ELR (cell line): ENCODE results near the gene BNIP3.
"Not testable (repeated sequence)": the region's sequence is repeated elsewhere in the genome, so short reads cannot be mapped to it uniquely, and the experiment has no call there.

Experiments
- DNase-seq: peaks from one replicate; pipeline ENCODE4 v3.0.0-alpha.2; 2015; ENCODE audit warnings: low read depth

Gene BNIP3

DNA sequence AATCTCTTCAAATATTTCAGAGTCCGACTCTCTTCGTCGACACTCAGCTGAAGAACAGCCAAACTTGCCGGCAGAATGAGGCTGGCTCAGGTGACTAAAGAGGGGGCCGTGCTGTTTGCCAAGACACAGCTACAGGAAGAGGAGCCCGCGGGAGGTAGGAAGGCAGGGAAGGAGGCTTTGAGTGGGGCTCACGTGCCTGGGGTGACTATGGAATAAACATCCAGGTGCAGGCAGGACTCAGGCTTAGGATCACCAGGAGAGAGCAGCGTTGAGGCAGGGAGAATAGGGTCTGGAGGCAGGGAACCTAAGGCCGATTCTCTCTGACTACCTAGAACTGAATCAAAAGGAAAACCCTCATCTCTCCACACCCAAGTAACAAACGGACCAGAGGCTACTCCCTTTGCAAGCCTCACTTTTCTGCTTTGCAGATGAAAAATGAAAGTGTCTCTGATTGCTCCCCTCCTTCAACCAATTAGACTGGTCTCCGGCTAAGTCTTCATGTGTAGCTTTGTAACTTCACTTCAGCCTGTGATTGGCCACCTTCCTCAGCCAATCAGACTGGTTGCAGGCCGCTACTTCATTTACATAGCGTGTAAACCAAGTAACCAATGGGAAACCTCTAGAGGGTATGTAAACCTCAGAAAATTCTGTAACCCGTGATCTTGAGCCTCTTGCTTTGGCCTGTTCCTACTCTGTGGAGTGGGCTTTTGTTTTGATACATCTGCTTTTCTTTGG is 19.7 kb upstream of the BNIP3 start:
- no peak for DNase-seq

- no peak for DNase-seq
Observed at GRCh38 chr10:131998845-131999681, 17.3 kb upstream of the BNIP3 start.

DNA sequence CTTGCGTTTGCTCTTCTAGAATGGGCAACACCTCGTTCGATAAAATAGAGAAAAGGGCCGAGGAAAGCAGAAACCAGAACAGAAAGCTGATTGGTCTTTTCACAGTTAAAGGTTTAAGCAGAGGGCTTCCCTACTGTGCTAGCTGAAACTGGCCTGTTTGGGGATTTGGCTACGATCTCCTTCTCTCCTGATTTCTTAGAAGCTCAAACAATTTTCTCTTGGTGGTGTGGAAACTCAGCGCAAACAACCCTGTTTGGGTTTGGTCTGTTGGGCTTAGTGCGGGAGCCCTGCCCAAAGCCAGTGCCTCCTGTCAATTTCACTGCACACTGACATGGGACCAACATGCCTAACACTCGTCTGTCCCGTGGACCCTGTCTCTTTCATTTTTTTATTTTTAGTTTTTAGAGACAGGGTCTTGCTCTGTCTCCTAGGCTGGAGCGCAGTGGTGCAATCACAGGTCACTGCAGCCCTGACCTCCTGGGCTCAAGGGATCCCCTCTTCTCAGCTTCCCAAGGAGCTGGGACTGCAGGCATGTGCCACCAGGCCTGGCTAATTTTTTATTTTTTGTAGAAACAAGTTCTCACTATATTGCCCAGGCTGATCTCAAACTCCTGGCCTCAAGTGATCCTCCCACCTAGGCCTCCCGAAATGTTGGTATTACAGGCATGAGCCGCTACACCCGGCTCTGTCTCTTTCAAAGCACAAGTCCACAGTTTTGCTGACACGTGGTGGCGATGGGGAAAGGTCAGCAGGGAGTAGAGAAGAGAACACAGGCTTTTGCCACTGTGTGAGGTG is 16.5 kb upstream of the BNIP3 start:
- no peak for DNase-seq

DNA sequence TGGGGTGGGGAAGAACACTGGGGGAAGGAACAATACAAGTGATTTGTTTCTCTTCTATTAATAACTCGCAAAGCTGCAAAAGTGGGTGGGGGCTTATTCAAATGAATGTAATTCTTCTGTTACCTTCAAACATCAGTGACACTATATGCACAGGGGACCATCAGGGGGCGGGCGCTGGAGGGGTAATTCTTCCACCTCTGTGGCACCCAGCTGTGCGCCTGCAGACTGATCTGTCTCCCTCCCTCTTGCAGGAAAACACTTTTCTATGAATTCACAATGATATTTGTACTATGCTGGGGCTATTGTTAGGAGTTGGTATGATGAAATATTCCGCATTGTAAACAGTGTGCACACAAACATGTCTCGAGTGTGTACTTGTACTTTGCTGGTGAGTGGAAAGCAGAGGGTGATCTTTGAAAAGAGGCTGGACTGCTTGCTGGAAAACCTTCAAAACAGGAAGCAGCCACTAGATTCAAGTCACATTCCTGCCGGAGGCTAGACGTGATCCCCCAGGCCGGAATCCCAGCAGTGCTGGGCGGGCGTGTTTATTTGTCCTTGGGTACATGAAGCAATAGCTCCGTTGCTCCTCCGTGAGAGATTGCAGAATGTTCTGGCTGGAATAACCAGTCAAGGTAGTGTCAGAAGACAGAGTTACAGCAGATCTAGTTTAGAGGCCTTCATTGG is 15.8 kb upstream of the BNIP3 start:
- DNase-seq = peak; percentile 55

- DNase-seq = no peak
Observed at GRCh38 chr10:131996466-131997365, 15.0 kb upstream of the BNIP3 start.

GRCh38 chr10:131994435-131994834 is 12.7 kb upstream of the BNIP3 start:
- no peak for DNase-seq

- no peak for DNase-seq
Observed at GRCh38 chr10:131993275-131993674, 11.6 kb upstream of the BNIP3 start.

DNA sequence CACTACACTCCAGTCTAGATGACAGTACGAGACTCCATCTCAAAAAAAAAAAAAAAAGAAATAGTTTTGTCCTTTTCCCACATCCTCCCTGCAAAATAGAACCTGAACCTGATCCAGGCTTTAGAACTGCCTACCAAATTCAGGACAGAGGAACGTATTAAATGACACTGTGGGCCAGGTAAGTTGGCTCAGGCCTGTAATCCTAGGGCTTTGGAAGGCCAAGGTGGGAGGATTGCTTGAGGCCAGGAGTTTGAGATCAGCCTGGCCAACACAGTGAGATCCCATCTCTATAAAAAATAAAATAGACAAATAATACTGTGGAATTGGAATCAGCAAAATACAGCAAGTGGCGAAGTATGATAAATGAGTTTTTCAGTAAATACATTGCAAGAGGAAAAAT is 10.0 kb upstream of the BNIP3 start:
- no peak for DNase-seq

DNA sequence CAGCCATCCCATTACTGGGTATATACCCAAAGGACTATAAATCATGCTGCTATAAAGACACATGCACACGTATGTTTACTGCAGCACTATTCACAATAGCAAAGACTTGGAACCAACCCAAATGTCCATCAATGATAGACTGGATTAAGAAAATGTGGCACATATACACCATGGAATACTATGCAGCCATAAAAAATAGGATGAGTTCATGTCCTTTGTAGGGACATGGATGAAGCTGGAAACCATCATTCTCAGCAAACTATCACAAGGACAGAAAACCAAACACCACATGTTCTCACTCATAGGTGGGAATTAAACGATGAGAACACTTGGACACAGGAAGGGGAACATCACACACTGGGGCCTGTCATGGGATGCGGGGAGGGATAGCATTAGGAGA is 6.1 kb upstream of the BNIP3 start:
- not testable (repeated sequence) for DNase-seq

DNA sequence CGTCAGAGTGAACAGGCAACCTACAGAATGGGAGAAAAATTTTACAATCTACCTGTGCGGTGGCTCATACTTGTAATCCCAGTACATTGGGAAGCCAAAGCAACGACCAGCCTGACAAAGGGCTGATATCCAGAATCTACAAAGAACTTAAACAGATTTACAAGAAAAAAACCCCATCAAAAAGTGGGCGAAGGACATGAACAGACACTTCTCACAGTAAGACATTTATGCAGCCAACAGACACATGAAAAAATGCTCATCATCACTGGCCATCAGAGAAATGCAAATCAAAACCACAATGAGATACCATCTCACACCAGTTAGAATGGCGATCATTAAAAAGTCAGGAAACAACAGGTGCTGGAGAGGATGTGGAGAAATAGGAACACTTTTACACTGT is 5.6 kb upstream of the BNIP3 start:
- DNase-seq = not testable (repeated sequence)

DNA sequence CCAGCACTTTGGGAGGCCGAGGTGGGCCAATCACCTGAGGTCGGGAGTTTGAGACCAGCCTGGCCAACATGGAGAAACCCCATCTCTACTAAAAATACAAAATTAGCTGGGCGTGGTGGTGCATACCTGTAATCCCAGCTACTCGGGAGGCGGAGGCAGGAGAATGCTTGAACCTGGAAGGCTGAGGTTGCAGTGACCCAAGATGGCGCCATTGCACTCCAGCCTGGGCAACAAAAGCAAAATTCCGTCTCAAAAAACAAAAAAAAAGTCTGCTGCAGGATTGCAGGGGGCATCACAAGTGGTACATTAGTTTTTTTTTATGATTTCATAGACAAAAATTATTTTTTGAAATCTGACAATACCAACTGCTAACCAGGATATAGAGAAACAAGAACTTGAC is 5.1 kb upstream of the BNIP3 start:
- not testable (repeated sequence) for DNase-seq

DNA sequence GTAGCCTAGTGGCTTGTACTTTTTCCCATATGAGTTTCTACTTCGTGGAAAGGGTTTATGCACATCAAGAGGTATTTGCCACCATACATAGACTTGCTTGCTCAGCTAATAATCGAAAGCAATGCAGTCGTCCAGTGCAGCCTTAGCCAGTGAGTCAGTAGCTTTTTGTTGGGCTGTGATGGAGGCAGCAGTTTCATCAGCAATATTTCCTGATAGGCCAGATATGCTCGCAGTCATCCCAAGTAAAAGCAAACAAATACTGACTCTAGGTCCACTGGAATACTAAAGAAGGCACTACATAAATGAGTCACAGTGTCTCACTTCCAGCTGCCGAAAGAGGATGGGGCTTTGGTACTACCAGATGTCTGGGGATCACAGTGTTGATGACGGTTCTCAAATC is 2.1 kb upstream of the BNIP3 start:
- peak; percentile 96 for DNase-seq

DNA sequence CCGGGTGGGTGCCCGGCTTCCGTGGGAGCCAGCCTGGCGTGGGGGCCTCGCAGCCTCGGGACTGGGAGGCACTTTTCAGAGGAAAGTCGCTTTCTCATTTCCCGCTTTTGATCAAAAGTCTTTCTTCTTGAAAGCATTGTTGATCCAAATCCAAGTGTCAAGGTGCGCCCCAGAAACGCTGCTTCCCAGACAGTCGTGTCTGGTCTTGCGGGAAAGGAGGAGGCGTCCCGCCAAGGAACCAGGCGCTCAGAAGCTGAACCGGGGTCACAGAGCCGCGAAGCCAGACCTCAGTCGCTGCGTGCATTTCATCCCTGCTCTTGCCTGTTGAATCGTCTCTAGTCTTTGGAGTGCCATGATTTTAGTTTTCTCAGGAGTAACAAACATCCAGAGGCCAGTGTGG is 1.1 kb upstream of the BNIP3 start:
- DNase-seq = no peak

- DNase-seq = no peak
Observed at GRCh38 chr10:131982185-131982756, 548 bp upstream of the BNIP3 start.

DNA sequence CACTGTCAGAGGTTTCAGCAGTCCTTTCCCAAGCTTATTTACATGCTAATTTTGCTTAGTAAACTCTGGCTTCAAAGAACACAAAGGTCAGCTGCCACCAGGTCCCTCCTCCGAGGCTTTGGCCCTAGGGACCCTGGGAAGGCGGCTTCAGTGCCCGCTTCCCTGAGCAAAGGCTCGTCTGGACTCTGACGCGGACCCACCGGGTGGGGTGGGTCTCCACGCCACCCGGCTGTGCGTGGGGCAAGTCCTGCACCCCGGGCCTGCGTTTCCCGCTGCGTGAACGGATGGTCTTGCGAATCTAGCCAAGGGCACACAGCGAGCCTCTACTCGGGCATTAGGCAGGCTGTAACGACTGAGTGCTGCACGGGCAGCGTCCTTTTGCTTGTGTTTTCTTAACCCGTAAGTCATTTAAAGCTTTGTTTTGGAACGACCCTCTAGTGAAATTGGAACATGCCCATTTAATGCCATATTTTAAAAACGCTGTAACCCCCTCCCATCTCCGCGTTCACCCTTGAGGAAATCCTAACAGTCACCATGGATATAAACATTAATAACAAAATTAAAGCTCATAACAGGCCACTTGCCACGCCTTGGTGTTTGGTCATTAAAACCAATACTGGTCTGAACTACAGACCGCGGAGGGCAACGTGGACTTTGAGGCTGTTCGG is 828 bp downstream of the BNIP3 start:
- DNase-seq = peak; percentile 37

- no peak for DNase-seq
Observed at GRCh38 chr10:131980321-131980720, 1.4 kb downstream of the BNIP3 start.

- peak; percentile 50 for DNase-seq
Observed at GRCh38 chr10:131979821-131980270, 1.9 kb downstream of the BNIP3 start.

- DNase-seq = no peak
Observed at GRCh38 chr10:131979336-131979735, 2.4 kb downstream of the BNIP3 start.

DNA sequence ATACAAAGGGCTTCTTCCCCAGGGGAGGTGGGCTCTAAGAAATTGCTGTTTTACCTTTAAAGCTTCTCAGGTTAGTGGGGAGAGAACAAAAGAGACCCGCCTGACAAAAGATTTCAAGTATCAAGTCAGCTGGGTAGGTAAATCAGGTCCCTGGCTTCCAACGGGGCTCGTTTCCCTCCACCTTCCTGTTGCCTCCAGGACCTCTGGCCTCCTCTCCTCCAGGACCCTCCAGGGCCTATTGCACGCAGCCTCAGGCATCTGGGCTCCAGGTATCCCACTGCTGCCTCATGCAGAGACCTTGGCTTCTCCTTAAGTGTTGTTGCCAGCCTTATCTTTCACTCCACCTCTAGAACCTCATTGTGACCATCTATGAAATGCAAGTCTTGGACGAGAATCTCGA is 2.9 kb downstream of the BNIP3 start:
- DNase-seq = no peak

DNA sequence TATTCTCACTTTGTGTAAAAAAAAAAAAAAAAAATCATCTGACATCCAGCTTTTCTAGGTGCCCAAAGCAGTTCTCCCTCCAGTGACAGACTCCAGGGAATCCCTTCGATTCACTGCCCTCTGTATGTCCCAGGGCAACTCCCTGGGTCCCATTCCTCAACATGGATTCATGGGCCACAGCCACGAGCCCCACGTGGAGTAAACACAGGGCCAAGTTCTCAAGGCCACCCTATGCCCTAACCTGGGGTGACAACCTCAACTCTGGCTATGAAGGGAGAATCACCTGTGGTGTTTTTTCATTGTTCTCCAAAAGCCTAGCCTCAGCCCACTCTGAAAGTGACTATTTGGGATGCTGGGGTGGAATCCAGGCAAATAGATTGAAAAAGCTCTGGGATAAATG is 3.4 kb downstream of the BNIP3 start:
- no peak for DNase-seq
